Endothelial cell (in vitro differentiated cells): ENCODE results near the gene SLC16A3. TPM values are rescaled to one million over a fixed set of nuclear protein-coding genes. Genes with fewer than 3 reads are reported as not detected.

Source experiments
- DNase-seq: peaks from one replicate; pipeline ENCODE4 v3.0.0; 2021; ENCODE audit warnings: low spot score
- H3K27ac Mint-ChIP-seq: one replicate; pipeline ENCODE4 v1.8.0; 2021; ENCODE audit warnings: mixed read lengths, inconsistent platforms; ENCODE audit not compliant: unreplicated experiment
- H3K27me3 Mint-ChIP-seq: one replicate; pipeline ENCODE4 v1.8.0; 2021; ENCODE audit warnings: mild to moderate bottlenecking, moderate library complexity, mixed read lengths, inconsistent platforms; ENCODE audit not compliant: unreplicated experiment
- H3K36me3 Mint-ChIP-seq: one replicate; pipeline ENCODE4 v1.8.0; 2021; ENCODE audit warnings: mild to moderate bottlenecking, low read depth, mixed read lengths, inconsistent platforms; ENCODE audit not compliant: unreplicated experiment
- H3K4me1 Mint-ChIP-seq: one replicate; pipeline ENCODE4 v1.8.0; 2021; ENCODE audit warnings: mild to moderate bottlenecking, mixed read lengths, inconsistent platforms; ENCODE audit not compliant: unreplicated experiment
- H3K4me3 Mint-ChIP-seq: one replicate; pipeline ENCODE4 v1.8.0; 2021; ENCODE audit warnings: mild to moderate bottlenecking, mixed read lengths, inconsistent platforms; ENCODE audit not compliant: unreplicated experiment
- H3K9me3 Mint-ChIP-seq: one replicate; pipeline ENCODE4 v1.8.0; 2021; ENCODE audit warnings: mixed read lengths, inconsistent platforms; ENCODE audit not compliant: unreplicated experiment
- CTCF ChIP-seq: fragments of 200-600 bp; sonication (generic); IDR thresholded peaks from one replicate; pipeline ENCODE4 v1.5.0; 2021; ENCODE audit warnings: antibody characterized with exemption; ENCODE audit not compliant: unreplicated experiment
- total RNA-seq: library from RNA; stranded (reverse); fragmentation: NEBNext Ultra II Directional; extraction: Animal tissue kit (Norgen Biotek cat#: 25700); gene quantifications from one replicate; pipeline ENCODE4 v1.2.1, GENCODE V29; 2021; ENCODE audit not compliant: unreplicated experiment

The SLC16A3 gene
- total RNA-seq, 1 donor from 2014 or later = 76.2 TPM

GRCh38 chr17:82219083-82219482 lies 9.8 kb upstream of the SLC16A3 start:
- H3K27me3 Mint-ChIP-seq = peaks cover 7% of the 10 kb centered on the region
- peaks cover 3% of the 10 kb centered on the region for H3K4me1 Mint-ChIP-seq
- H3K9me3 Mint-ChIP-seq = no peaks in the 10 kb centered on the region
- TF ChIP-seq CTCF = no peak
- no peak overlapping the region for H3K4me3 Mint-ChIP-seq
- DNase-seq = no peak
- H3K27ac Mint-ChIP-seq = no peak overlapping the region
- peaks cover 4% of the 10 kb centered on the region for H3K36me3 Mint-ChIP-seq

GRCh38 chr17:82219753-82220709 lies 8.8 kb upstream of the SLC16A3 start:
- TF ChIP-seq CTCF = no peak
- Mint-ChIP-seq H3K4me1 (peaks cover 3% of the 10 kb centered on the region), H3K9me3 (no peaks in the 10 kb centered on the region), H3K36me3 (peaks cover 4% of the 10 kb centered on the region), H3K27me3 (peaks cover 5% of the 10 kb centered on the region), H3K4me3 (no peak overlapping the region), H3K27ac (no peak overlapping the region)
- no peak for DNase-seq

- no peak overlapping the region for H3K4me3 Mint-ChIP-seq
- H3K9me3 Mint-ChIP-seq = no peaks in the 10 kb centered on the region
- H3K27ac Mint-ChIP-seq = no peak overlapping the region
- peaks cover 5% of the 10 kb centered on the region for H3K27me3 Mint-ChIP-seq
- DNase-seq = no peak
- peaks cover 4% of the 10 kb centered on the region for H3K36me3 Mint-ChIP-seq
- TF ChIP-seq CTCF = no peak
- peaks cover 3% of the 10 kb centered on the region for H3K4me1 Mint-ChIP-seq
These were observed 7.4 kb upstream of the SLC16A3 start for GRCh38 chr17:82221341-82221902.

GRCh38 chr17:82222816-82223215 lies 6.0 kb upstream of the SLC16A3 start:
- no peak overlapping the region for H3K27ac Mint-ChIP-seq
- no peak for TF ChIP-seq CTCF
- peaks cover 6% of the 10 kb centered on the region for H3K27me3 Mint-ChIP-seq
- H3K4me1 Mint-ChIP-seq = no peaks in the 10 kb centered on the region
- H3K36me3 Mint-ChIP-seq = peaks cover 4% of the 10 kb centered on the region
- H3K9me3 Mint-ChIP-seq = no peaks in the 10 kb centered on the region
- H3K4me3 Mint-ChIP-seq = no peak overlapping the region
- DNase-seq = no peak

- Mint-ChIP-seq H3K4me3 (no peak overlapping the region), H3K36me3 (peaks cover 4% of the 10 kb centered on the region), H3K4me1 (no peaks in the 10 kb centered on the region), H3K27ac (no peak overlapping the region), H3K9me3 (no peaks in the 10 kb centered on the region), H3K27me3 (peaks cover 6% of the 10 kb centered on the region)
- no peak for DNase-seq
- no peak for TF ChIP-seq CTCF
These were observed 5.3 kb upstream of the SLC16A3 start for GRCh38 chr17:82223517-82223916.
